ENCODE data around the gene CSNK1A1L. TPM values are rescaled to one million over a fixed set of nuclear protein-coding genes. Genes with fewer than 3 reads are reported as not detected.
A peak's percentile ranks its signal among the peaks of the same experiment; 100 is the strongest.

Gene CSNK1A1L
- total and polyA plus RNA-seq, 2 of the 13 experiments (the other 11 are each of a cell fraction or from before 2014, with no cell fraction given): not detected

- TF ChIP-seq, protein P1, sequence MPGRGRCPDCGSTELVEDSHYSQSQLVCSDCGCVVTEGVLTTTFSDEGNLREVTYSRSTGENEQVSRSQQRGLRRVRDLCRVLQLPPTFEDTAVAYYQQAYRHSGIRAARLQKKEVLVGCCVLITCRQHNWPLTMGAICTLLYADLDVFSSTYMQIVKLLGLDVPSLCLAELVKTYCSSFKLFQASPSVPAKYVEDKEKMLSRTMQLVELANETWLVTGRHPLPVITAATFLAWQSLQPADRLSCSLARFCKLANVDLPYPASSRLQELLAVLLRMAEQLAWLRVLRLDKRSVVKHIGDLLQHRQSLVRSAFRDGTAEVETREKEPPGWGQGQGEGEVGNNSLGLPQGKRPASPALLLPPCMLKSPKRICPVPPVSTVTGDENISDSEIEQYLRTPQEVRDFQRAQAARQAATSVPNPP (CRISPR knock-in tag; IDR thresholded peaks at IDR 0.05): 0 out of 2 replicates have a peak, but pooled peaks have one; percentile 40
- no peak for TF ChIP-seq ARID2 (CRISPR knock-in tag; IDR thresholded peaks at IDR 0.05; ENCODE audit: borderline replicate concordance)
- no peak for TF ChIP-seq ZSCAN9 (CRISPR knock-in tag; IDR thresholded peaks at IDR 0.05; ENCODE audit: borderline replicate concordance)
- TF ChIP-seq SUZ12 (IDR thresholded peaks at IDR 0.05; ENCODE audit: low read depth, low read length): no peak
- no peak for TF ChIP-seq SMYD3 (CRISPR knock-in tag; IDR thresholded peaks at IDR 0.05)
- no peak for TF ChIP-seq SOX13 (IDR thresholded peaks at IDR 0.05)
- TF ChIP-seq SOX13 (CRISPR knock-in tag; conservative IDR thresholded peaks at IDR 0.05 in 1 of 2, IDR thresholded peaks at IDR 0.05 in 1 of 2): peak in 1 of 2 experiments; percentile 18; a peak in 1 of 4 replicates
- TF ChIP-seq PHF21A (CRISPR knock-in tag; IDR thresholded peaks at IDR 0.05): 0 out of 2 replicates have a peak, but pooled peaks have one; percentile 45
- TF ChIP-seq REL (CRISPR knock-in tag; conservative IDR thresholded peaks at IDR 0.05): no peak
- TF ChIP-seq, protein P2, sequence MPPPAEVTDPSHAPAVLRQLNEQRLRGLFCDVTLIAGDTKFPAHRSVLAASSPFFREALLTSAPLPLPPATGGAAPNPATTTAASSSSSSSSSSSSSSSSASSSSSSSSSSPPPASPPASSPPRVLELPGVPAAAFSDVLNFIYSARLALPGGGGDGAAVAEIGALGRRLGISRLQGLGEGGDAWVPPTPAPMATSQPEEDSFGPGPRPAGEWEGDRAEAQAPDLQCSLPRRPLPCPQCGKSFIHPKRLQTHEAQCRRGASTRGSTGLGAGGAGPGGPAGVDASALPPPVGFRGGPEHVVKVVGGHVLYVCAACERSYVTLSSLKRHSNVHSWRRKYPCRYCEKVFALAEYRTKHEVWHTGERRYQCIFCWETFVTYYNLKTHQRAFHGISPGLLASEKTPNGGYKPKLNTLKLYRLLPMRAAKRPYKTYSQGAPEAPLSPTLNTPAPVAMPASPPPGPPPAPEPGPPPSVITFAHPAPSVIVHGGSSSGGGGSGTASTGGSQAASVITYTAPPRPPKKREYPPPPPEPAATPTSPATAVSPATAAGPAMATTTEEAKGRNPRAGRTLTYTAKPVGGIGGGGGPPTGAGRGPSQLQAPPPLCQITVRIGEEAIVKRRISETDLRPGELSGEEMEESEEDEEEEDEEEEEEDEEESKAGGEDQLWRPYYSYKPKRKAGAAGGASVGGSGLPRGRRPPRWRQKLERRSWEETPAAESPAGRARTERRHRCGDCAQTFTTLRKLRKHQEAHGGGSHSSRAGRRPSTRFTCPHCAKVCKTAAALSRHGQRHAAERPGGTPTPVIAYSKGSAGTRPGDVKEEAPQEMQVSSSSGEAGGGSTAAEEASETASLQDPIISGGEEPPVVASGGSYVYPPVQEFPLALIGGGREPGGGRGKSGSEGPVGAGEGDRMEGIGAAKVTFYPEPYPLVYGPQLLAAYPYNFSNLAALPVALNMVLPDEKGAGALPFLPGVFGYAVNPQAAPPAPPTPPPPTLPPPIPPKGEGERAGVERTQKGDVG (CRISPR knock-in tag; IDR thresholded peaks at IDR 0.05; ENCODE audit: borderline replicate concordance): no peak
- TF ChIP-seq ZSCAN31 (CRISPR knock-in tag; IDR thresholded peaks at IDR 0.05; ENCODE audit: low read depth): no peak
- no peak for TF ChIP-seq ZNF432 (CRISPR knock-in tag; IDR thresholded peaks at IDR 0.05; ENCODE audit: borderline replicate concordance)
- TF ChIP-seq NBN (conservative IDR thresholded peaks at IDR 0.05): no peak
- no peak for TF ChIP-seq EP300 (IDR thresholded peaks at IDR 0.05; ENCODE audit: low read depth in 2 of 2, low read length in 2 of 2)
- TF ChIP-seq EP300 (CRISPR knock-in tag; IDR thresholded peaks at IDR 0.05; ENCODE audit: borderline replicate concordance): no peak
- TF ChIP-seq FOXJ3 (CRISPR knock-in tag; IDR thresholded peaks at IDR 0.05; ENCODE audit: borderline replicate concordance): 0 out of 2 replicates have a peak, but pooled peaks have one; percentile 12
- no peak for TF ChIP-seq ELF4 (CRISPR knock-in tag; IDR thresholded peaks at IDR 0.05; ENCODE audit: borderline replicate concordance)
- TF ChIP-seq ZBTB38 (CRISPR knock-in tag; IDR thresholded peaks at IDR 0.05): 0 out of 2 replicates have a peak, but pooled peaks have one; percentile 35
- TF ChIP-seq TFAP4 (IDR thresholded peaks at IDR 0.05; ENCODE audit: borderline replicate concordance, low read depth): peak; percentile 63; the same call in 1 of the 2 replicates
- TF ChIP-seq ZMAT5 (CRISPR knock-in tag; IDR thresholded peaks at IDR 0.05; ENCODE audit: borderline replicate concordance, low read depth): no peak
- no peak for TF ChIP-seq EHMT2 (IDR thresholded peaks at IDR 0.05; ENCODE audit: borderline replicate concordance, low read depth, low read length)
- peak; percentile 72; the same call in 1 of the 2 replicates for TF ChIP-seq ZNF891 (CRISPR knock-in tag; IDR thresholded peaks at IDR 0.05)
- TF ChIP-seq ZNF792 (CRISPR knock-in tag; IDR thresholded peaks at IDR 0.05): 0 out of 2 replicates have a peak, but pooled peaks have one; percentile 72
- TF ChIP-seq ZNF282 (IDR thresholded peaks at IDR 0.05; ENCODE audit: partially characterized antibody): no peak
Observed at GRCh38 chr13:37058910-37059847, 46.3 kb downstream of the CSNK1A1L start, which contains the start of gene SUPT20H (continued).
